ENCODE results near the gene GPR35.

The GPR35 gene, protein sequence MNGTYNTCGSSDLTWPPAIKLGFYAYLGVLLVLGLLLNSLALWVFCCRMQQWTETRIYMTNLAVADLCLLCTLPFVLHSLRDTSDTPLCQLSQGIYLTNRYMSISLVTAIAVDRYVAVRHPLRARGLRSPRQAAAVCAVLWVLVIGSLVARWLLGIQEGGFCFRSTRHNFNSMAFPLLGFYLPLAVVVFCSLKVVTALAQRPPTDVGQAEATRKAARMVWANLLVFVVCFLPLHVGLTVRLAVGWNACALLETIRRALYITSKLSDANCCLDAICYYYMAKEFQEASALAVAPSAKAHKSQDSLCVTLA

DNA sequence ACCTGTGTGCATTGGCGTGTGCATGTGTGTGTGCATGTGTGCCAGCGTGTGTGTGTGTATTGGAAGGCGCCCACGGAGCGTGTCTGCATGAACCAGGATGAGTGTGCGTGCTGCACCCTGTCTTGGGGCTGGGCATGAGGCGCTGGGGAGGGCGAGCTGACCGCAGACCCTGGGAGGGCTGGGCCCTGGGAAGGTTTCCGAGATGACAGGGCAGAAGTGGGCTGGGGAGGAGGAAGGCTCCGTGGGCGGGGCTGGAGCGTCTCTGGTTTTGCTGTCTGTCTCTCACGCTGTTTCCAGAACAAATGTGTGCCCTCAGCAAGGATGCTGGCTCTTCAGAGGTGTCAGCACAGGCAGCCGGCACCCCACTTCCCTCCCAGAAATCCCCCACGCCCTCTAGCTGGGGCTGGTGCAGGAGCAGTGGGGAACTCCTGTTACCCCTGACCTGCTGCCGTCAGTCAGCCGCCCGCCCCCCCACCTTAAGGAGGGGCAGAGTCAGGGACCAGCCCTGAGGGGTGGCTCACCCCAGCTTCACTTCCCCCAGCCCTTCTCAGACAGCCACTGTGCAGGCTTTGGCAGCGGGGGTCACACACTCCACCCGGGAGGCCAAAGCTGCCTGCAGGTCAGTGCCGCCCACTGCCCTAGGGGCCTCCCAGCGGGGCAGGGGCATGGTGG, at the start of gene GPR35:
GPR35 (plus strand) TSS at position 531 of the 672 bp plus-strand sequence. CDS start 4,473 bp downstream, outside the sequence.
- no peak for DNase-seq

DNA sequence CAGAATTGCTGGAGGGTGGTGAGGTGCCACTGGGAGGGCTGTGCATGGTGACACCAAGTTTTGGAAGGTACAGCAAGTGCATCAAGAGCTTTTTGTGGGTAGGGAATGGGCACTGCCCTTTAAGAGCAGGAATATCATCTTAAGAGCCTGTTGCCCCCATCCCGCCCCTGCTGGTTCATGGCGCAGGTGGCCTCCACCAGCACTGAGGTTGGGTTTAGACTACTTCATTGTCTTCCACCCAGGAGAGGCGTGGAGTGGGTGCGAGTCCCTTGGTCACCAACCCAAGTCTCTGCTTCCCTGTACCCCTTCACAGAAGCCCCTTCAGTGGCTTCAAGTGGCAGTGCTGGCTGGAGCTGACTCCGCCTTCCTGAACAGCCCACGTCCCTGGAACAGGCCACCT, 49.2 kb upstream of the GPR35 start:
- DNase-seq: no peak

DNA sequence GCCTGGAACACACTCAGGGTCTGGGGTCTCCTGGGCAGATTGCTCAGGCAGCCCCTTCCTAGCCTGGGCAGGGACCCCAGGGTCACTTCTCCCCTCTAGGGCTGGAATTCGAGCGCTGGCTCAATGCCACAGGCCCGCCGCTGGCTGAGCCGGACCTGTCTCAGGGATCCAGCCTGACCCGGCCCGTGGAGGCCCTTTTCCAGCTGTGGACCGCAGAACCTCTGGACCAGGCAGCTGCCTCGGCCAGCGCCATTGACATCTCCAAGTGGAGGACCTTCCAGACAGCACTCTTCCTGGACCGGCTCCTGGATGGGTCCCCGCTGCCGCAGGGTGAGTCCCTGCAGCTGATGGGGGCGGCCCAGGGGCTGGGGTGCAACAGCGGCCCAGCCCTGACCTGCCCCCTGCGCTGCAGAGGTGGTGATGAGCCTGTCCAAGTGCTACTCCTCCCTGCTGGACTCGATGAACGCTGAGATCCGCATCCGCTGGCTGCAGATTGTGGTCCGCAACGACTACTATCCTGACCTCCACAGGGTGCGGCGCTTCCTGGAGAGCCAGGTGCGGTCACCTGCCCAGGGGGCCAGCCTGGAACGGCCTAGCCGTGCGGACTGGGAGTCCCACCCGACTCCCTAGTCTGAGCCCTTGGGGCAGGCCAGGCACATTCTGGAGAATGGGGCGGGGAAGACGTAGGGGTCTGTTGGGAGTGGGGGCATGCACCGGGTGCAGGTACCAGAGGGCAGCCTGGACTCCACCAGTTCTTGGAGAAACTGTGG, 48.7 kb upstream of the GPR35 start:
- DNase-seq: no peak

DNA sequence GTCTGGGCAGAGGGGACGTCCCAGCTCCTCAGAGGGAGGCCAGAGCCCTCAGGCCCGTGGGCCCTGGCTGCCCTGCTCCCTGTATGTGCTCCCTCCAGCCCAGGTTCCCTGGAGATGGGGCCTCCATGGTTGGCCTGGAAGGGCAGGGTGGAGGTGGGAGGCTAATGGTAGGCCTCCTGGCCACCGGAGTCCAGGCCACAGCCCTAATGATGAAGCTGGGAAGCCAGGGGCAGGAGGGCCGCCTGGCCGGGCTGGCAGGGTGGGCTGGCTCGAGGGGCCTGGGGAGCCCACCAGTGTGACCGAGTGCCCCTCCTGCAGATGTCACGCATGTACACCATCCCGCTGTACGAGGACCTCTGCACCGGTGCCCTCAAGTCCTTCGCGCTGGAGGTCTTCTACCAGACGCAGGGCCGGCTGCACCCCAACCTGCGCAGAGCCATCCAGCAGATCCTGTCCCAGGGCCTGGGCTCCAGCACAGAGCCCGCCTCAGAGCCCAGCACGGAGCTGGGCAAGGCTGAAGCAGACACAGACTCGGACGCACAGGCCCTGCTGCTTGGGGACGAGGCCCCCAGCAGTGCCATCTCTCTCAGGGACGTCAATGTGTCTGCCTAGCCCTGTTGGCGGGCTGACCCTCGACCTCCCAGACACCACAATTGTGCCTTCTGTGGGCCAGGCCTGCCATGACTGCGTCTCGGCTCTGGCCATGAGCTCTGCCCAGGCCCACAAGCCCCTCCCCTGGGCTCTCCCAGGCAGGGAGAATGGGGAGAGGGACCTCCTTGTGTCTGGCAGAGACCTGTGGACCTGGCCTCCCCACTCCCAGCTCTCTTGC, 47.8 kb upstream of the GPR35 start:
- DNase-seq: no peak

DNA sequence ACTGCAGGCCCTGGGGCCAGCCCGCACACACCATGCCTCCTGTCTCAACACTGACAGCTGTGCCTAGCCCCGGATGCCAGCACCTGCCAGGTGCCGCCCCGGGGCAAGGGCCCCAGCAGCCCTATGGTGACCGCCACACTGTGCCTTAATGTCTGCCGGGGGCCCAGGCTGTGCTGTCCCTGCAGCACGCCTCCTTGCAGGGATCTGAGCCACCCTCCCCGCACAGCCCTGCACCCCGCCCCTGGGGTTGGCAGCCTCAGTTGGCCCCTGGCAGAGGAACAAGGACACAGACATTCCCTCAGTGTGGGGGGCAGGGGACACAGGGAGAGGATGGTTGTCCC, 47.2 kb upstream of the GPR35 start:
- no peak for DNase-seq

DNA sequence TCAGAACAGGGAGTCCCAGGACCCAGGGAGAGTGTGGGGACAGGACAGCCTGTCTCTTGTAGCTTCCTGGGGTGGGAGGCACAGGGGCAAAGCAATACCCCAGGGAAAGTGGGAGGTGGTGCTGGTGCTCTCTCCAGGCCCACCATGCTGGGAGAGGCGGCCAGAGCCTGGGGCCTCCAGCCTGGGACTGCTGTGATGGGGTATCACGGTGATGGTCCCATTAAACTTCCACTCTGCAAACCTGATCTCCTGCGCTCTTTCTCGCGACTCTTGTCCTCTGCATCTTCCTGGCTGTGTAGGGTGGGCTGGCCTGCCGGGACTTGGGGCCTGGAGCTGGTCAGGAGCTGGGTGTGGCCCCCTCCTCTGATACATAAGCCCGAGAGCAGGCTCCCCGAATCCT, 46.8 kb upstream of the GPR35 start:
- no peak for DNase-seq

DNA sequence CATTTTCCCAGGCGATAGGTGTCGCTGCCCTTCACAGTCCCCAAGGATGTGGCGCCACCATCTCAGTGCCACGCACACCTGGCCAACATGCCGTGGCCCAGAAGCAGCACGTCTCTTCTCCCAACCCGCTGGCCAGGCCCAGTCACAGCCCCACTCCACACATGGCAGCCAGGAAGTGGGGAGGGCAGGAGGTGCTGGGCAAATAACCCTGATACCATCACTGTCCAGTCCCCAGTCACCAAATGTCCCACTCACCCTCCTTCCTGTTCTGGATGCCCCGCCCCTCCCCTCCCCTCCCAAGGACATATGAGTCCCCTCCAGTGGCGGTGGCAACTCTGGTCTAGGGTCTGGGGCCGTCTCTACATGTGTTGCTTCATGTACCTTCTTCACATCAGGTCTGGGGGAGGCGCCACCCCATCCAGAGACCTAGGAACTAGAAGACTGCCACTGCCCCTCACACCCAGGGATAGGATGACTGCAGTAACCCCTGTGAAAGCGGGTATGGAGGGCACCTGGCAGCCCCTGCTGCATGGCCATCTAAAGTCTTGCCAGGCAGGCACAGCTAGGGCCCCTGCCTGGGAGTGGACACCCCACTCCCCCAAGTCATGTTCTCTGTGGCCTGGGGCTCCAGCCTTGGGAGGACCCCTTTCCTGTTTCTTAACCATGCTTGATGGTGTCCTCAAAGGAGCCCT, 46.1 kb upstream of the GPR35 start:
- no peak for DNase-seq

DNA sequence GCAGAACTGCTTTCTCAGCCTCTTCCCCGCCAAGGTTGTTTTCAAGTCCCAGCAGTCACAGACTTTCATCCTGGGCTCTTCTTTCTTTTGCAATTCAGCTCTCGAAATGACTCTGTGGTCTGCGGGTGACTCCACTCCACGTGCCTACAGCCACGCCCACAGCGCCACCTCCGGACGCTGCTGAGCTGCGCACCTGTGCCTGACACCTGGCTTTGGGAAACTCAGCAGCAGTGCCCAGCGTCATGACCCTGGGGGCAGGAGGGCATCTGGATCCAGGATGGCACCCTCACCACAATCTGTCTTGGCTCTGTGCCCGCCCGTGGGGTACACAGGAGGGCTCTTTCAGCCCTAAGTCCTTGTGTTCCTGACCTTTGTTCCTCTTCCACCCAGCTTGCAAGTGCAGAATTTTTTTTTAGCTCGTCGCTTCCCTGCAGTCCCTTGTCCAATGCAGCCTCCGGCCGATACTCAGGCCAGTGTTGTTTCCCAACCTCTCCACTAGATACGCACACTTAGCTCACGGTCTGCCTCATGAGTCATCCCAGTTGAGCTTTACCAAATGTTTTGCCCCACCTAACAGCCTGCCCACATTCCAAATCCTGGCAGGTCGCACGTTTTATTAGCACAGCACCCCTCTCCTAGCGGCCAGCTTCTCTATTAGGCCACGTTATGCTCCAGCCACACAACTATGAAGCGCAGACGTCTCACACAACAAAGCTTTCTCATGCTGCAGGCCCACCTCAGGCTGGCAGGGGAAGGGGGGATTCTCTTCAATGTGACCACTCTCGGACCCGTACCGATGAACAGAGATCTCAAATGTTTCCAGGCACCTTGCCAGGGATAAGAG, 45.3 kb upstream of the GPR35 start:
- peak; percentile 82 for DNase-seq

DNA sequence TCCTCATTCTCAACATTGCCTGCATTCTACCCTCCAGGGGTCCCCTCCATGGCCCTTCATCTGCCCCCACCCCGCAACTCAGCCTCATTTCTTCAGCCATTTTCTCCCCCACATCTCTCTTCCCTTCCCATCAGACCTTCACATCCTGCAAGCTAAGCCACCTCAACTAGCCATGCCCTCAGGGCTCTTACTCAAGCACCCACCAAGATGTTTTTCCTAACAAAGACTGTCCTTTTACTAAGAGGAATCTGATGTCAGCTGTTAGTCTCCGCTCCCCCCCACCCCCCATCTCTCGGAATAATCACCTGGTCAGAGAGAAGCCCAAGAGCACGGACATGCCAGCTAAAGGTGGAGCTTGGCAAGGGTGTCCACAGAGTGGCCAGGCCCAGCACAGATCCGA, 43.5 kb upstream of the GPR35 start:
- DNase-seq: no peak

DNA sequence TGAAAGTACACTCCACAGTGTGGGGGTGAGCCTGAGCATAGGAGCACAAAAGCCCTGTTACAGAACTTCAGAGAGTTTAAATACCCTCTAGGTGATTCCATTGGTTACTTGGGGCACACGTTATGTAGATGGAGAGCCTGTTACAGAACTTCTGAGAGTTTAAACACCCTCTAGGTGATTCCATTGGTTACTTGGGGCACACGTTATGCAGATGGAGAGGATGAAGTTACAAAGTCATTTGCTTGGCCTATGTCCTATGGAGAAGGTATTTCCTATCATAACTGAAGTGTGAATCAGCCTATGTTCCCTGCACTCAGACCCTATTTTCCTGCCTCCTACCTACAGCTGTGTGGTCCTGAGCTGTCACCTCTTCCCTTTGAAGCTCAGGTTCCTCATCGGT, 42.5 kb upstream of the GPR35 start:
- no peak for DNase-seq

DNA sequence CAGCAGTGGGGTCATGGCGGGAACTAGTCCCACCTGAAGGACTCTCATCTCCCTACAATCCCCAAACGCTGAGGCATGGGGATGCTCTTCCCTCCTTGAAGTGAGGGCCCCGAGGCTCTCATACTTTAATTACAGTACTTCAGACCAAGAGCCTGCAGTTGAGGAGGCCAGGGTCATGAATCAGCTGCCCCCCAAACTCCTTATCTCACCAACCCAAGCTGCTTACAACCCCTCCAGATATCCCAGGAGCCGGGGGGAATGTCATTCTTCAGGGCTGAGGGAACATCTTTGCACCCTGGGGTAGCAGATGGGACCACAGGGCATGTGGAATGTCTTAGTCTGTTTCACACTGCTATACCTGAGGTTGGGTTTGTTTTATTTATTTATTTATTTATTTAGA, 41.5 kb upstream of the GPR35 start:
- DNase-seq: no peak

DNA sequence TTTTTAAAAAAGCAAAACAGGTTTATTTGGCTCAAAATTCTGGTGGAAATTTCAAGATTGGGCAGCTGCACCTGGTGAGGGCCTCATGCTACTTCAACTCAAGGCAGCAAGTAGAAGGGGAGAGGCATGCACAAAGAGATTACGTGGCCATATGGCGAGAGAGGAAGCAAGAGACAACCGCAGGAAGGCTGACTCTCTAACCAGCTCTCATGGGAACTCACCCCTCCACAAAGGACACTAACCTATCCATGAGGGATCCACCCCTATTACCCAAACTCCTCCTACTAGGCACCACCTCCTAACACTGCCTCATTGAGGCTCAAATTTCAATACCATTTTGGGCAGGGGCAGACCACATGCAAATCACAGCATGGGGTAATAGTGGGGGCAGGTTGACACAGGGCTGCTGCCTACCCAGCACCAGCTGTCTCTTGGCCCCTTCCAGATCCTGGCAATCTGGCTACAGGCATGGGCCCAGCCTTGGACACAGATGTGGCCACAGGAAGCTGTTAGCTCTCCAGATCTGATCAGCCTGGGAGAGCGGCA, 40.7 kb upstream of the GPR35 start:
- peak; percentile 98 for DNase-seq

DNA sequence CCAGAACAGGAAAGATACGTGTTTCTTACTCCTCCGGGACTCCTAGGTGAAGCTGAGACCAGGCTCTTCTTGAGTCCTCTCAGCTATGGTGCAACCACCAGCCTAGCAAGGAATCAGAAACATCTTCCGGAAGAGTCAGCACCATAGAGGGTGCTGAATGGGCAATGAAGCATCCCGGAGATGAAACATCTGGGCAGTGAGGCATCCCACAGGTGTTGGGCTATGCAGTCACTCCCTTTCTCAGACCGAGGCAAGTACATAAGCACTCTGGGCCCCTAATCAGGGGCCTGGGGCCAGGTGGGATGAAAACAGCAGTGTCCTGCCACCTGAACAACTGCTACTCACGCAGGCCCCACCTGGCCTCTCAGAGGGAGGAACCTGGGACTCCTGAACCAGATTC, 40.2 kb upstream of the GPR35 start:
- DNase-seq: no peak

DNA sequence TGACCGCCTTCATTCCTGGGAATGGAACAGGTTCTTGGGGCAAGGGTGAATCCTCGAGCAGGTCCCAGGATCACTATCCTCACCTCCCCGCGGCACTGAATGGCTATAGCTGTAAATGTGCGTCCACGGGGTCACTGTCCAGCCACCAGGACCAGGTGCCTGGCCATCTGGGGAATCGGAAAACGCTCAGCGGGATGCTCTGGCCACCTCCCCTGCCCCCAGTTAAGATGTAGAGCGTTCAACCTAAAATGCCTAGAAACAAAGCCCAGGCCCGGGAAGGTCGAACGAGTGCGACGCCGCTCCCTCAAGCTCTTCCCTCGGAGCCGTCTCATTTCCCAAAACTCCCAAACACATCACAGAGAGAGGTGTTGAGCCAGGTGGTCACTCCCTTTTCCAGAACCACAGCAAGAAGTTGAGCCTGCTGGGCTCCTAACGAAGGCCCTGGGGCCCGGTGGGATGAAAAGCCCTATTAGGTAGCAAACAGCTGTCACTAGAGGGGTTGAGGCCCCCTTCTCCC, 39.5 kb upstream of the GPR35 start:
- DNase-seq: no peak

DNA sequence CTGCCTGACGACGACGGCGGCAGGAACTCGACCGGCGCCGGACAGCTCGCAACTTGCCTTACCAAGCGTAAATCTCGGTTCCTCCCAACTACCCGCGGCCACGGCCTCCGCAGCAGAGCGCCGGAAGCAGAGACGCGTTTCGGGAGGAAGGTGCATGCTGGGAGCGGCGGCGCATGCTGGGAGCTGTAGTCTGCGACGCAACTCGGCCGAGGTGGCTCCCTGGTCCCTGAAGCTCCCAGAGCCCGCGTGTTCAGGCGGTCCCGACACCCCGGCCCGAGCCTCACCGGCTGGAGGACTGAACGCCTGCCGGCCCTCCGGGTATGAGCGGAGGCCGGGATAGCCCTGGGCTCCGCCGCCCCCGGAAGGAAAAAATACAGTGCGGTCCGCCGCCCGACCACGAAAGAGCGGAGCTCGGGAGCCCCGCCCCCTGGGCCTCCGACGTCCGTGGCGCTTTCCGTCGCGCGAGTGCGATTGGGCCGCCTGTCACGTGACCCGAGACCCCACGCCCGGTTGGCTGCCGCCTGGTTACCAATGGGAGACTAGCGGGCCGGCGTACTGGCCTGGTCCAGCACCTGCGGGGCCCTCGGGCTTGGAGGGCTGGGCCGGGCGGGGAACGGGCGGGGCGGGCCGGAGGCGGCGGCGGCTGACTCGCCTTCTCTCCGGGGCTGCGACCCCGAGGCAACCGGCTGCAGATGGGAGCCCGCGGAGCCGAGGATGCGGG, 38.9 kb upstream of the GPR35 start, which contains the start of gene CAPN10:
CAPN10 (plus strand) TSS at position 537 of the 721 bp plus-strand sequence; CDS start at position 715, 178 bp downstream.
- peak; percentile 91 for DNase-seq

DNA sequence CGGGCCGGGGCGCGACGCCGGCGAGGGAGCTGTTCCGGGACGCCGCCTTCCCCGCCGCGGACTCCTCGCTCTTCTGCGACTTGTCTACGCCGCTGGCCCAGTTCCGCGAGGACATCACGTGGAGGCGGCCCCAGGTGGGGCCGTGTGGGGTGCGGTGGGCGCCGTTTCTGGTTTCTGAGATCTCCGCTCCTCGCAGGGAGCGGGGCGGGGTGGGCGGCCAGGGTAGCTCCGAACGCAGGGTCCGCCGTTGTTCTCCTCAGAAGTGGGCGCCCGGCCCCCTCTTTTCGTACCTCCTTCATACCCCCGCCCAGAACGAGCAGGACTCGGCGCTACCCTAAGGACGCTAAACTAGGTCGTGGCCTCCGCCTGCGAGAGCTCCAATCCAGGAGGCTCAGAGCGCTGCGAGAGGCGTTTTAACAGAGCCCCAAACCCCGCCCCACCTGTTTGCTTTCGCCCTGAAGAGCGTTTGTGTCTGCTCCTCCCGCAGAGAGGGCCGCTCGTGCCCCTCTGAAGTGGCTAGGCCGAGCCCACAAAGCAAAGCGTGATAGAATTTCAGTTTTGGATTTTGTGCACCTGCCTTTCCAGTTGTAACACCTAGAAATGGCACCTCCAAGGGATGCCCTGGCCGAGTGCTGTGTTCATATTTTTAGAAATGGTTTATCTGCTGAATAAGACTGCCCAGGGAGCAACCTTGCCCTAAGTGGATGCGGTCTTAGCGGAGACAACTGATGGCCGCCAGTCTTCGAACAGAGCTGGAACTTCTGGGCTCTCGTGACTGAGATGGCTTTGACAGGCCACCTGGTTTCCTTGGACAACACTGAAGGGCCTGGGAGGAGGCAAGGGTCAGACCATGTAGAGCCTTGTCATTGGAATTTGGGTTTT, 38.1 kb upstream of the GPR35 start:
- DNase-seq: no peak

DNA sequence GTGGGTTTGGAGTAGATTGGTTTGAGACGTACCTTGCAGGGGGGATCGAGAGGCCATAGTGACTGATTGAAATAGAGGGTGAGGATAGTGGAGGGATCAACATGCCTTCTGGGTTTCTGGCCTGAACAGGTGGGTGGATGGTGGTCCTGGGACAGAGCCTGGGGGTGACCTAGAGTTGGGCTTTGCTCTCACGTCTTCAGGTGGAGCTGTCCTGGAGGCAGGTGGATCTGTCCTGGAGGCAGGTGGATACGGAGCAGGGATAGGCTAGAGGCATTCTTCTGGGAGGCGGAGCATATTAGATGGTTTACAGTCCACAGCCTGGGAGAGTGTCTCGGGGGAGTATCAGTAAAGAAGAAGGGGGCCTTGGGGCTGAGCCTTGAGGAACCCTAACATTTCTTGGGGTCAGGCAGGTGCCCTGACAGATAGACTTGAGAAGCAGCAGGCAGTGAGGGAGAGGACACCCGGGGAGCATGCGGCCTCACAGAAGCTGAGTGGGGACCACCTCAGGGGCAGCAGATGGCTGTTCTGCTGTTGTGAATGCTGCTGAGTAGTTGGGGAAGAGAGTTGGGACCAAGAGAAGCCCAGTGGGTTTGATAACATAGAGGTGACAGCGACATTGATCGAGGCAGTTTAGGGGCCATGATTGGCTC, 37.1 kb upstream of the GPR35 start:
- no peak for DNase-seq

DNA sequence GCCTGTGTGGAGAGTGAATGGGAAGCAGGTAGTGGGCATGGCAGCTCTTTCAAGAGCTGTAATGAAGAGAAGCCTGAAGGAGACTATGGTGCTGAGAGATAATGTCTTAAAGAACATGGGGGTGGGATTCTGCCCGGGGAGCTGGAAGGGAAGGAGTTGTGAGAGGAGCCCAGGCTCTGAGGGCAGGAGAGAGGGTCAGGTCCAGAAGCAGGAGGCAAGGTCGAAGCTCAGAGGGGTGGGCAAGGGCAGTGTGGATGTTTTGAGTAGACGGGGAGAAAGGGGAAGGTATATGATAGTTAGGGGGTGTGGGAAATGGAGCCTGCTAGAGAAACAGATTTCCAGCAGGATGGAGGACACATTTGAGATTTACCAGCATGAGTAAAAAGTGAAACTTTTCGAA, 36.6 kb upstream of the GPR35 start:
- no peak for DNase-seq

DNA sequence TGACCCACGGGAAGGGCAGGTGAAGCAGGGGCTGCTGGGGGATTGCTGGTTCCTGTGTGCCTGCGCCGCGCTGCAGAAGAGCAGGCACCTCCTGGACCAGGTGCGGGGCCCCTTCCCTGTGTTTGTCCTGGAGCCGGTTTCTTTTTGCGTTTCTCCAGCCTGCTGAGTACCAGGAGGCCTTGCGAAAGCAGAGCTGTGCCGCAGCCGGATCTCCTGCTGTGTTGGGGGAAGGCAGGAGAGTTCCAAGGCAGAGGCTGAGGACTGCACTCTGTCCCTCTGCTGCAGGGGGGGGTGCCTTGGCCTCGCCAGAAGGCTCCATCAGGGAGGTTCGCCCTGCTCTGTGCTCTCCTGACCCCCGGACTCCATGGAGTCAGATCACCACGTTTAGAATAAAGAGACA, 35.9 kb upstream of the GPR35 start:
- no peak for DNase-seq

All from NCI-H1694 treated with DMSO at 0.1 percent for 48 hours (cell line).